ENCODE results near the gene SCN8A.

DNA sequence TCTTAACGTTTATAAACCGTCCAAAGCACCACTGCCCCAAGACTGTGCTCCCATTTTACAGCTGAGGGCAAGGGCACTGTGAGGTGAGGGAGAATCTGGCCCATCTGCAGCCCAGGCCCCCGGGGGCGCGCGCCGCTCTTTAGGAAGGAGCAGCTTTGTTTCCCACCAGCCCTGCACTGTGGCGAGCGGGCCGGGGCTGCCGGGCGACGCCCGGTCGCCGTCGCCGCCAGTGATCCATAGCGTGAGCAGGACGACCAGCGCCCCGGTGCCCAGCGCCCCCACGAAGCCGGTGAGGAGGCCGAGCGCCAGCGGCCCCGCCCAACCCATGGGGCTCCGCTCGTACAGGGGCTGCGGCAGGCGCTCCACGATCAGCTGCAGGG is 222.9 kb downstream of the SCN8A start:
- TF ChIP-seq POLR2AphosphoS5 (IDR thresholded peaks at IDR 0.05; ENCODE audit: low read depth, low read length), result no peak
- no peak for TF ChIP-seq TAF1 (IDR thresholded peaks at IDR 0.05; ENCODE audit: borderline replicate concordance, low read depth, low read length)
